ENCODE results near the gene NTN1. TPM values are rescaled to one million over a fixed set of nuclear protein-coding genes. Genes with fewer than 3 reads are reported as not detected.
A peak's percentile ranks its signal among the peaks of the same experiment; 100 is the strongest.
"Not testable (repeated sequence)": the region's sequence is repeated elsewhere in the genome, so short reads cannot be mapped to it uniquely, and the experiment has no call there.

NTN1 gene
- total RNA-seq, 2 donors from 2014 or later = 68.8 to 79.0 TPM

DNA sequence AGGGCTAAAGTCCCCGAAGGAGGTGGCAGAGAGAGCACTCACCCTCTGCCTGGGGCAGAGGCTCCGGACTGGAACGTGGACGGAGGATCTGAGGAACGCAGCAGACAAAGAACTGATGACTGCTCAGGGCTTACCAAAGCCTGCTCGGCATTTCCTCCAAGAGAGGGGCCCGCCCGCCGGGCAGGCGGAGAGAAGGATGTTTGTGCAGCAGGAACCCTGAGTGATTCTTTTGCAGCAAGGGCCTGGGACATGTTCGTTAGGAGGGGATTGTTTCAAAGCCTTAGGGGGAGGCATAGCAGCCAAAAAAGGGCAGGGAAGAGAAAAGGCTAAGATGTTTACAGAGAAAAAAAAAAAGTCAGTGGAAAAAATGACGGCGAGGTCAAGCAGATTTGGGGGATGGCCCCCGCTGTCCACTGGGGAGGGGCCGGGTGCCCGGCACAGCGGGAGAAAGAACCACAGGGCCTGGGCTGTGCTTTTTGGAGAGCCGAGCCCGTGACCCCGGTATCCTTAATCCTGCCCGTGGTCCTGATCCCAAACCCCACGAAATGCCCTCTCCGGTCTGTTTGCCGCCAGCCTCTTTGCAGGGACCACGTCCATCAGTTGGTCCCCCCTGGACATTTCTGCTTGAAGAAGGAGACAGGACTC is 129.3 kb downstream of the NTN1 start:
- Histone ChIP-seq H3K27me3 (replicated peaks; ENCODE audit: insufficient read depth) (no peaks in the 10 kb centered on the region), H3K9me3 (no peaks in the 10 kb centered on the region), H3K4me3 (peak overlapping the region; percentile 41), H3K4me1 (ENCODE audit: control insufficient read depth in 1 of 2, low read depth in 2 of 2) (peaks cover 26 to 40% of the 10 kb centered on the region in 2 donors), H3K36me3 (no peaks in the 10 kb centered on the region), H3K27ac (peak overlapping the region; percentile 82 to 87)
- DNase-seq (ENCODE audit: low spot score) = no peak
- TF ChIP-seq, protein P1, sequence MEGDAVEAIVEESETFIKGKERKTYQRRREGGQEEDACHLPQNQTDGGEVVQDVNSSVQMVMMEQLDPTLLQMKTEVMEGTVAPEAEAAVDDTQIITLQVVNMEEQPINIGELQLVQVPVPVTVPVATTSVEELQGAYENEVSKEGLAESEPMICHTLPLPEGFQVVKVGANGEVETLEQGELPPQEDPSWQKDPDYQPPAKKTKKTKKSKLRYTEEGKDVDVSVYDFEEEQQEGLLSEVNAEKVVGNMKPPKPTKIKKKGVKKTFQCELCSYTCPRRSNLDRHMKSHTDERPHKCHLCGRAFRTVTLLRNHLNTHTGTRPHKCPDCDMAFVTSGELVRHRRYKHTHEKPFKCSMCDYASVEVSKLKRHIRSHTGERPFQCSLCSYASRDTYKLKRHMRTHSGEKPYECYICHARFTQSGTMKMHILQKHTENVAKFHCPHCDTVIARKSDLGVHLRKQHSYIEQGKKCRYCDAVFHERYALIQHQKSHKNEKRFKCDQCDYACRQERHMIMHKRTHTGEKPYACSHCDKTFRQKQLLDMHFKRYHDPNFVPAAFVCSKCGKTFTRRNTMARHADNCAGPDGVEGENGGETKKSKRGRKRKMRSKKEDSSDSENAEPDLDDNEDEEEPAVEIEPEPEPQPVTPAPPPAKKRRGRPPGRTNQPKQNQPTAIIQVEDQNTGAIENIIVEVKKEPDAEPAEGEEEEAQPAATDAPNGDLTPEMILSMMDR (IDR thresholded peaks at IDR 0.05) = no peak
- ATAC-seq (ENCODE audit: insufficient number of reproducible peaks, low FRiP score, low read depth) = no peak

DNA sequence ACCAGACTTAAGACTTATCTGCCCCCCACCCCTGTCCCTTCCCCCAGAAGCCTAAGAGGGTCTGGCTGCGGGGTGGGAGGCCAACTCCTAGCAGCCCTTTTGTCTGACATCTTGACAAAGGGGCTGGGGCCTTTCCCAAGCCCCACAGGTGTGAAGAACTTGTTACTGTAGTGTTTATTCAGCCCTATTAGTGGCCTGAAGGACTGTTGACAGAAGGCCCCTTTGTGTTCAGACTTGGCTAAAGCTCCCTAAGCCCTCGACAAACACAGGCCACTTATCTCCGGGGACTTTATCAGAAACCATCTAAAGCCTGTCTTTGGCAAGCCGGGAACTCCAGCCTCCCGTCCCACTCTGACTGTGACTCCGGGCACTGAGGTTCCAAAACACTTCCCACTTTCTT is 129.8 kb downstream of the NTN1 start:
- TF ChIP-seq, protein P1 (IDR thresholded peaks at IDR 0.05) = no peak

DNA sequence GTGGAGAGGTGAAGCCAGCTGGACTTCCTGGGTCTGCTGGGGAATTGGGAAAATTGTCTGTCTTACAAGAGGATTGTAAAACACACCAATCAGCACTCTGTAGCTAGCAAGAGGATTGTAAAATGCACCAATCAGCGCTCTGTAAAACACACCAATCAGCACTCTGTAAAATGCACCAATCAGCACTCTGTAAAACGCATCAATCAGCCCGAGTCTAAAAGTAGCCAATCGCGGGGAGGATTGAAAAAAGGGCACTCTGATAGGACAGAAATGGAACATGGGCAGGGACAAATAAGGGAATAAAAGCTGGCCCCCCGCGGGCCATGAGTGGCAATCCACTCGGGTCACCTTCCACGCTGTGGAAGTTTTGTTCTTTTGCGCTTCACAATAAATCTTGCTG is 130.4 kb downstream of the NTN1 start:
- peak overlapping the region; percentile 82 to 87 for H3K27ac ChIP-seq
- not testable (repeated sequence) for H3K9me3 ChIP-seq; H3K4me3 ChIP-seq; DNase-seq (ENCODE audit: low spot score); H3K36me3 ChIP-seq; H3K27me3 ChIP-seq (replicated peaks; ENCODE audit: insufficient read depth); ATAC-seq (ENCODE audit: insufficient number of reproducible peaks, low FRiP score, low read depth)
- H3K4me1 ChIP-seq (ENCODE audit: control insufficient read depth in 1 of 2, low read depth in 2 of 2) = peaks cover 26 to 40% of the 10 kb centered on the region in 2 donors

More for the DNA sequence above, 129.8 kb downstream of the NTN1 start:
- no peak overlapping the region for H3K4me3 ChIP-seq
- H3K36me3 ChIP-seq = no peaks in the 10 kb centered on the region
- H3K27ac ChIP-seq = peak overlapping the region; percentile 82 to 87
- DNase-seq (ENCODE audit: low spot score) (no peak), ATAC-seq (ENCODE audit: insufficient number of reproducible peaks, low FRiP score, low read depth) (no peak)
- no peaks in the 10 kb centered on the region for H3K9me3 ChIP-seq
- H3K4me1 ChIP-seq (ENCODE audit: control insufficient read depth in 1 of 2, low read depth in 2 of 2) = peaks cover 26 to 40% of the 10 kb centered on the region in 2 donors
- H3K27me3 ChIP-seq (replicated peaks; ENCODE audit: insufficient read depth) = no peaks in the 10 kb centered on the region

DNA sequence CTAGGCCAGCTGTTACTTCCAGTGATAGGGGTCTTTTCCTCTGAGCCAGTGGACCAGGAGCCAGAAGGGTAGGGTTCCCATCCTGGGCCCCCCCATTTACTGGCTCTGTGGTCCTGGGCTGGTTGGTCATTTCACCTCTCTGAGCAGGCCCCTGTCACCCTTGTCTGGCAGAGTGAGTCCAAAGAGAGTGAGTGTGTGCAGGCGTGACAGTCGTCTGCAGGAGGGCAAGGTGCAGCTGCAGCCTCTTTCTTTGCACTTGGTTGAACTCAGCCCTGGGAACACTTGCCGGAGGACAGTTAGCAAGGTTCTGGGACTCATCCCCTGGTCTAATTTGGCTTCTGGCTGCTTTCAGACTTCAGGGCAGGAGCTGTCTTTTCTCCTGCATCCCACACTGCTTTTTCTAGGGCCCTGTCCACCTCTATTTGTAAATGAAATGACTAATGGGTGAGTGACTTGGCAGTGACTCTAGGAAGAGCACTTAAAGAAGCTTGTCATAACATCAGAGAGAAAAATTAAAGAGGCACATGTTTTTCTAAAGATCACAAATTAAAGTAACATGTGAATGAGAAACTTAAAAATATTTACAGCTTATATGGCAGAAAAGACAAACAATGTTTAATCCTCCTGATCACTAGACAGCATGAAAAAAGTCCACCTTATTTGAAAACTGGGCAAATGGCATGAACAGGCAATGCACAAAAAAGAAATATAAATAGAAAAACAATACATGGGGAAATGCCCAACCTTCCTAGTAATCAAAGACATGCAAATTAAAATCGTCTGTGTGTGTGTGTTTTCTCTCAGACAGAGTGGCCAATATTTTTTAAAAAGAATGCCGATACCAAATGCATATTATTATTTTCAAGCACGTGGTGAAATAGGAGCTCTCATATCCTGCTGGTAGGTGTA is 137.5 kb downstream of the NTN1 start:
- H3K4me3 ChIP-seq = no peak overlapping the region
- no peaks in the 10 kb centered on the region for H3K9me3 ChIP-seq
- H3K27me3 ChIP-seq (replicated peaks; ENCODE audit: insufficient read depth) = no peaks in the 10 kb centered on the region
- TF ChIP-seq, protein P1 (IDR thresholded peaks at IDR 0.05) = no peak
- peaks cover 7 to 40% of the 10 kb centered on the region in 2 donors for H3K4me1 ChIP-seq (ENCODE audit: control insufficient read depth in 1 of 2, low read depth in 2 of 2)
- no peaks in the 10 kb centered on the region for H3K36me3 ChIP-seq
- H3K27ac ChIP-seq = peak overlapping the region; percentile 70 to 73
- no peak for ATAC-seq (ENCODE audit: insufficient number of reproducible peaks, low FRiP score, low read depth)
- no peak for DNase-seq (ENCODE audit: low spot score)

DNA sequence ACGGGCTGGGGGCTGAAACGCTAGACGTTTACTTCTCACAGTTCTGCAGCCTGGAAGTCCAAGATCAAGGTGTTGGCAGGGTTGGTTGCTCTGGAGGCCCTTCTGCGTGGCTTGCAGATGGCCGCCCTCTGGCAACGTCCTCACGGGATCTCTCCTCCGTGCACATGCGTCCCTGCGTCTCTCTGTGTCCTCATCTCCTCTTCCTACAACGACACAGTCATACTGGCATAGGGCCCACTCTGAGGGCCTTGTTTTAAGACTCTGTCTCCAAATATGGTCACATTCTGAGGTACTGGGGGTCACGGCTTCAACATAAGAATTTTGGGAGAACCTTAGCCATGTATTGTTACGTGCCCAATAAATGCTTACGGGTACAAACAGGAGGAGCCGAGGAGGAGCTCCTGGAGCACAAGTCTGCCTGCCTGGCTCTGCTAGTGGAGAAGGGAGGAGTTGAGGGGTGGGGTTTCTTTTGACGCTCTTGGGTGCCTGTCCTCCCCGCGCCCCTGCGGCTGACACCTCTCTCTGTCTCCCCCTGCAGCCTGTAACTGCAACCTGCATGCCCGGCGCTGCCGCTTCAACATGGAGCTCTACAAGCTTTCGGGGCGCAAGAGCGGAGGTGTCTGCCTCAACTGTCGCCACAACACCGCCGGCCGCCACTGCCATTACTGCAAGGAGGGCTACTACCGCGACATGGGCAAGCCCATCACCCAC is 141.1 kb downstream of the NTN1 start:
- ATAC-seq (ENCODE audit: insufficient number of reproducible peaks, low FRiP score, low read depth) (peak; percentile 79), DNase-seq (ENCODE audit: low spot score) (peak; percentile 84)
- no peaks in the 10 kb centered on the region for H3K36me3 ChIP-seq
- peak overlapping the region; percentile 68 for H3K4me3 ChIP-seq
- no peaks in the 10 kb centered on the region for H3K9me3 ChIP-seq
- H3K27ac ChIP-seq = peak overlapping the region; percentile 92 to 97
- TF ChIP-seq, protein P1 (IDR thresholded peaks at IDR 0.05) = peak; percentile 61
- no peaks in the 10 kb centered on the region for H3K27me3 ChIP-seq (replicated peaks; ENCODE audit: insufficient read depth)
- H3K4me1 ChIP-seq (ENCODE audit: control insufficient read depth in 1 of 2, low read depth in 2 of 2) = peaks cover 14 to 49% of the 10 kb centered on the region in 2 donors
